IPS-20b (cell line): Measurements from ENCODE around the gene FBXL17.

Experiments
- H3K27ac ChIP-seq: one replicate; pipeline ENCODE4 v1.5.1; 2013; ENCODE audit warnings: low read length
- H3K27me3 ChIP-seq: 2 replicates; pipeline ENCODE4 v1.6.1; 2013; ENCODE audit warnings: mild to moderate bottlenecking, low read length, inconsistent platforms; ENCODE audit not compliant: insufficient read depth
- H3K36me3 ChIP-seq: 2 replicates; pipeline ENCODE4 v1.6.1; 2013; ENCODE audit warnings: low read depth, mild to moderate bottlenecking, inconsistent platforms, low read length, moderate library complexity; ENCODE audit not compliant: insufficient read depth
- H3K4me1 ChIP-seq: 2 replicates; pipeline ENCODE4 v1.6.1; 2013; ENCODE audit warnings: mild to moderate bottlenecking, control low read depth, inconsistent platforms, low read length, moderate library complexity; ENCODE audit not compliant: insufficient read depth
- H3K4me3 ChIP-seq: 2 replicates; pipeline ENCODE4 v1.5.1; 2013; ENCODE audit warnings: mild to moderate bottlenecking, low read length, inconsistent platforms
- H3K9ac ChIP-seq: 2 replicates; pipeline ENCODE4 v1.6.1; 2013; ENCODE audit warnings: low read depth, mild to moderate bottlenecking, inconsistent platforms, low read length, moderate library complexity
- H3K9me3 ChIP-seq: 2 replicates; pipeline ENCODE4 v1.6.1; 2013; ENCODE audit warnings: mild to moderate bottlenecking, low read depth, low read length, inconsistent platforms; ENCODE audit not compliant: insufficient read depth

The FBXL17 gene

GRCh38 chr5:107809201-107810034 is 572.5 kb downstream of the FBXL17 start:
- Histone ChIP-seq H3K9ac (0 out of 2 replicates have a peak overlapping the region, but pooled peaks have one; percentile 30), H3K27me3 (peaks cover 11% of the 10 kb centered on the region; the same call in 1 of the 2 replicates), H3K4me3 (peak overlapping the region; percentile 34), H3K27ac (no peak overlapping the region), H3K9me3 (no peaks in the 10 kb centered on the region), H3K36me3 (no peaks in the 10 kb centered on the region), H3K4me1 (peaks cover 65% of the 10 kb centered on the region)
